NK-92 (cell line): ENCODE measurements around the gene LPIN3.

ENCODE experiments used
- DNase-seq: peaks from one replicate; lab custom pipeline; 2025; ENCODE audit not compliant: unreplicated experiment; lab: John Stamatoyannopoulos, UW

LPIN3 gene

GRCh38 chr20:41364967-41365765 is 24.5 kb downstream of the LPIN3 start:
- DNase-seq: no peak

DNA sequence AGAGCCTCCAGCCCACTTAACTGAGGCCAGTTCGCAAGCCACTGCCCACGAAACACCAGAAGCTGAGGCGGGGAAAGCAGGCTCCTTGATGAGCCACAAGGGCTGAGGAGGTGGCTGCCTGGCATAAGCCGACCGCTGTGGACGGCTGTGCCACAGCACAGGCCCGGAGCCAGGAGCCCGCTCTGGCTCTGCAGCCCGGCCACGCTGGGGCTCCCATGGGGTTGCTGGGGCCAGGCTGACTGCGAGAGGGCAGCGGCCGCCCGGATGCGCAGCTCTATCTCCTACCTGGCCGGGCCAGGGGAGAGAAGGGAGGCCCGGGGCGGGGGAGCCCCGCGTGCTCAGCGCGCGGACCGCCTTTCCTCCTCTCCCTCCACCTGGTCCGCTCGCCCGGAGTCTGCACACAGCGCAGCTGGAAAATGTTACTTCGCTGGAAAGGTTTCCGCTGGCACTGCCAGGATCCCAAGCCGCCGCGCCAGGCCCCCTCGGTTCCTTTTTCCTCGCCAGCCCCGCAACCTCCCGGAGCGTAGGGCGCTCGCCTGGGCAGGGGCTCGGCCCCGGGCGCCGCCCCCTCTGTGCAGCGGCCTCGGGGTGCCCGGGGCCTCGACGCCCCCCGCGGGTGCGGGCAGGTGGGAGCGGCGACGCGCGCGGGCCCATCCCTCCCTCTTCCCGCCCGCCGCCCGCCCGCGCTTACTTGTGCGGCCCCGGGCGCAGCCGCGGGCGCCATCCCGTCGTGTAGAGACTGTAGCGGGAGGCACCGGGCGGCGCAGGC is 25.3 kb downstream of the LPIN3 start:
- no peak for DNase-seq

DNA sequence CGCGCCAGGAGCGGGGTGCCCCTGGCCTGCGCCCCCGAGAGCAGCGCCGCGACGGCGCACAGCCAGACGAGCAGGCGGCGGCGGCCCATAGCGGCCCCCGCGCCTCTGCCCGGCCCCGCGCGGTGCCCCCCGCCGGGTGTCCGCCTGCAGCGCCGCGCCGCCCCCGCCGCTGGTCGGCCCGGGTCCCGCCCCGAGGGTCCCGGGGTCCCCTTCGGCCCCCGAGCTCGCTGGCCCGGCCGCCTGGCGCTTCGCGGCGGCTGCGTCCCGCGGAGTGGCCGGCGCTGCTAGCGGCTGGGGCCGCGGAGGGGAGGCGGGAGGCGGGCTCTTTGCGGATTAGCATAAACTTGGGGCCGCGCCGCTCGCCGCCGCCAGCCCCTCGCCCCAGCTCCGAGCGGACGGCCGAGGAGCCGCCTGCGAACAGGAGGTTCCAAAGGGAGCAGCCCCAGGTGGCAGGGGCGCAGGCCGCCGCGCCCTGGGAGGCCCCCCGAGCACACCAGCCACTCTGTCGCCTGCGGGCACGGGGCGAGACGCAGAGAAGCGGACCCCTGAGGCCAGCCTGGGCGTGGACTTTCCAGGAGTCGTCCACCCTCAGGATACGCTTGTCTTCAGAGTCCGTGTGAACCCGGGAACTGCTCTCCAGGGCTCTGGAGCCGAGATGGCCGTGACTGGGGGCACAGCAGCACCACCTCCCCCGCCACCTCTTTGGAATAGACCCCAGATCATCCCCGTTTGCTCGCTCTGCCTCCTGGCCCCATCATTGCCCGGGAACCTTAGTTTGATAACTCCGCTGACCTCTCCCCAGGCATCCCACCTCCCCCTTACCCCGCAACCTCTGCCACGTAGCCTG is 26.1 kb downstream of the LPIN3 start, which contains the start of gene EMILIN3:
Gene EMILIN3 (minus strand): TSS at position 273 of the 847 bp plus-strand sequence. CDS start 184 bp downstream, at position 89.
- DNase-seq: no peak

DNA sequence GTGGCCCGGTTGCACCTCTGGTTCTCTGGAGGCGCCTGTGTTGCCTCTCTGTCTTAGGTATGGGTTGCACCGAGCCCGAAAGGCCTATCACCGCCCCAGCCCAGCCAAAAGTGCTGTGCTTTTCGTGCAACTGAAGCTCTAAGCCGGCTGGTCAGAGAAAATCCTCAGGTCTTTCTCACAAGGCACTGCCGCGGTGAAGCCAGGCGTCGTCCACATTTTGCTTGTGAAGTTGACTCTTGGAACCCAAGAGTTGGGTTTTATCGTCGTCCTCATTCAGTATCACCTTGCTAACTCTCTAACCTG is 26.7 kb downstream of the LPIN3 start:
- DNase-seq: no peak

DNA sequence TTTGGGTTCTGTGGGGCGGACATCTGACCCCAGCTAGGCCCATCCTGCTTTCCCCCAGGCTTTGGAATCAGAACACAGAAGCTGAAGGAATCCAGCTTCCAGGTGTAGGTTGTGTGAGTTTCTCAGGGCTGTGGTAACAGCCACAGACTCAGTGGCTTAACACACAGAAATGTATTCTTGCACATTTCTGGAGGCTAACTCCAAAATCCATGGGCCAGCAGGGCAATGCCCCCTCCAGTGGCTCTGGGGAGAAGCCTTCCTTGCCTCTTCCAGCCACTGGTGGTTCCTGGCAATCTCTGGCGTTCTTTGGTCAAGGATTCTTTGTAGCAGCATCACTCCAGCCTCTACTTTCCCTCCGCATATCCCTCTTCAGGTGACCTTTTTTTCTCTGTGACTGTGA is 27.3 kb downstream of the LPIN3 start:
- DNase-seq: no peak

DNA sequence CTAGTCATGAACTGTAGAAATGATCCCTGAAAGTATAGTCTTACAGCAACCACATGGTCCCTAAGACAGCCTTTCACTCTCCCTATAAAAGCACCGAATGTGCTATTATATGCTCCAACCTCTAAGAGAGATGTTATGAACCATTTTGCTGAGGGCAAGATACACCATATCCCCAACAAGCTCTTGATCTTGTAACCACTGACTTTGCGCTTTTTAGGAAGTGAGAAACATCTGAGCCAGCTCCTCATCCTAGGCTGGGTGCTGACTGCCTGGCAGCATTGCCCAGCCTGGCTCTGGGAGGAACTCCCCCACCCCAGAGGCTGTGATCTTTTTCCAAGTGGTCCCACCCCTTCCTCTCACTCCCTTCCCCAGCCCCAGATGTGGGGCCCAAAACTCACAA is 29.1 kb downstream of the LPIN3 start:
- DNase-seq: no peak

DNA sequence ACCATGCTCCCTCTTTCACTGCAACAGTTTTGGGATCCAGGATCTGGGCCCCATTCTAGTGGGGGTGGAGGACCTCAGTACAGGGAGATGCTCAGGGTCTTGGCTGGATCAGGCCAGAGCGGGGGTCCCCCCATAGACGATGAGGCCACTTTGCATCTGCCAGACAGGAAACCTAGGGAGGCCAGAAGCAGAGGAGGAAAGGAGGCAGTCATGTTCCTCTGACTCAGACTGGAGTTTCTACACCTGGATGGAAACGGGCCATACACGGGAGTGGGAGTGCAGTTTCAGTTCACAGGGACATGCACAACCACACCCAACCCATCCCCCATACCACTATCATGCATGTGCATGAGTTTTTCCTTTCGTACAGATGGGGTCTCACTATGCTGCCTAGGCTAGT is 29.6 kb downstream of the LPIN3 start:
- no peak for DNase-seq

- DNase-seq: no peak
Observed at GRCh38 chr20:41371371-41371770, 30.8 kb downstream of the LPIN3 start.

GRCh38 chr20:41373251-41373783 is 32.7 kb downstream of the LPIN3 start:
- no peak for DNase-seq

DNA sequence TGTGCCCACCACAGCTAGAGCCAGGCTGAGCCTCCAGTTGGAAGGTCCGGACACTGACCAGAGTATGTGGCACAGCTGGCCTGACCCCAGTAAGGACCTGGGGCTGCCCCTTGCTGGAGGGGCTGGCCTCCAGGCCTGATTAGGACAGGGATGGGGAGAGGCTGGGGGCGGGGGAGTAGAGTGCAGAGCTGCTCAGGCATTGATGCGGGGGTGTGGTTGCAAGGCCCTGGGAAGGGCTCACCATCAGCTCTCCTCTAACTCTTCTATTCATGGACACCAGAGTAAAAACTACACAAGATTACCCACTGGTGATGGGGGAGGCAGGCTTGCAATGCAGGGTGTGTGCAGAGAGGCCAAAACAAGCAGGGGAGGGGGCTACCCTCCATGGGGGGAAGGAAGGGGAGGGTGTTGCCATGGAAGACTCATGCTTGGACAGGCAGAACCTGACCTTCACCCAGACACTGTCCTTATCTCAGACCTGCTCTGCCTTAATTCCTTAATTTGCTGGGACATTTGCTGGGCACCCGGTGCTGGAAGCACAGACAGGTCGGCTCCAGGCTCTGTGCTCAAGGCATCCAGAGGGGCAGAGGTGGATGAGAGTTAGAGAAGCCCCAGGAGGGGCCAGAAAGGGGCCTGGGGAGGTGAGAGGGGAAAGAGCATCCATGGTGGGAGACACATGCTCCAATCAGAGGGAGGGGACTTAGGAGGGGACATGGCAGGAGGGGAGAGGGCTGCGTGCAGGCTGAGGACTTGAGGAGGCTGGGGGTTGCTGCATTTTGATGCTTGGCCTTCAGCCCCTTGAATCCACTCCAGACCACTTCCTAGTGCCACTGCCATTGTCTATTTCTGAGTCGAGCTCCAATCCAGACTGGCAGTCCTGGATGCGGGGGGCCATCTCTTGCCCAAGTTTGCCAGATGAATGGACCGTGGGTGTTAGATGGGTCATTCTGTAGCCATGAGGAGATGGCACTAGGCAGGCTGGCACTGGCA is 33.6 kb downstream of the LPIN3 start:
- no peak for DNase-seq

GRCh38 chr20:41375846-41376245 is 35.2 kb downstream of the LPIN3 start:
- DNase-seq: no peak

DNA sequence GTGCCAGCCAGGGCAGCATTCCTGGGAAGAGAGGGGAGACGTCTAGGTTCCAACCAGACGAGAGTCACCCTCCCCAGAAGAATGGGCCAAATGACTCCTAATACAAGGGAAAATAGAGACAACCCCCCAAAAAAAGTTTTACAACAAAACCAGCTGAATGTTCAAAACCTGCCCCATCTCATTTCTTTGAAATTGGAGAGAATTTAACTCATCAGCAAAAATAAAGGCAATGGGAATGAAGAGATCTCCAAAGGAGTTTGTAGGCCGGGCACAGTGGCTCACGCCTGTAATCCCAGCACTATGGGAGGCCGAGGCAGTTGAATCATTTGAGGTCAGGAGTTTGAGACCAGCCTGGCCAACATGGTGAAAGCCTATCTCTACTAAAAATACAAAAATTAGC is 35.7 kb downstream of the LPIN3 start:
- DNase-seq: no peak

- DNase-seq: no peak
Observed at GRCh38 chr20:41377275-41377674, 36.7 kb downstream of the LPIN3 start.

DNA sequence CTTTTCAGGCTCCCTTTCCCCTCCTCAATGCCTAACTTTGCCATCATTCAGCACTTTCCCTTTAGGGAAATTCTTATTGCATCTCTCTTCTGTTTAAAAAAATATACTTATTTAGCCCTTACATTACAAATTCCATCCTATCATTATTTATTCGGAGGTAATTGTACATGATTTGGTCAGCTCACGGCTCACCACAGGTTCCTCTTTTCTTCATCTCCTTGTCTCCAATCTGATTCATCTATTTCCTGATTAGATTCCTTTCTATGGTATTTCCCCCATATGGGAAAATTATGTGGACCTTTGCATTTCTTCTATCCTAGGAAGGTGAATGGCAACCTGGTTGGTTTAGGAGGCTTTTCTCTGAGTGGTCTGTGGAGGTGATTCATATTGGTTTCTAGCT is 38.9 kb downstream of the LPIN3 start:
- DNase-seq: no peak

- no peak for DNase-seq
Observed at GRCh38 chr20:41380551-41381193, 40.1 kb downstream of the LPIN3 start.

DNA sequence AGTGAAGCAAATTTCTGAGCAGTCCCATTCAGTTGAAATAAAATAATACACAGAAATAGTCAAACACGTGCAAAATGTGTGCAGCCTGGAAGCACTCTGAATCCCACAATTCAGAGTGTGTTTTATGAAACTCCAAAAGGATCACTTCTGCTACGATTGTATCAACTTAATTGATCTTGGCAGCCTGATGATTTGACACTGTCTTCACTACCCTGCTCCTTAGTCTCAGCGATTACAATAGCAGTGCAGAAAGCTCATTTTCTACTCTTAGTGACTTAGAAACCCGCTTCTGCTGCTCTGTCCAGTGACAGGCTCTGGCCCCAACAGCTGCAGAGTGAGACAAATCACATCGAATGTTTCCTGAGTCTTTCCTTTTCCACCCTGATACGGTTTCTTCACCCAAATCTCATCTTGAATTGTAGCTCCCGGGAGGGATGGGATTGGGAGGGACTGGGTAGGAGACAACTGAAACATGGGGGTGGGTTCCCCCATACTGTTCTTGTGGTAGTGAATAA is 42.2 kb downstream of the LPIN3 start:
- no peak for DNase-seq

DNA sequence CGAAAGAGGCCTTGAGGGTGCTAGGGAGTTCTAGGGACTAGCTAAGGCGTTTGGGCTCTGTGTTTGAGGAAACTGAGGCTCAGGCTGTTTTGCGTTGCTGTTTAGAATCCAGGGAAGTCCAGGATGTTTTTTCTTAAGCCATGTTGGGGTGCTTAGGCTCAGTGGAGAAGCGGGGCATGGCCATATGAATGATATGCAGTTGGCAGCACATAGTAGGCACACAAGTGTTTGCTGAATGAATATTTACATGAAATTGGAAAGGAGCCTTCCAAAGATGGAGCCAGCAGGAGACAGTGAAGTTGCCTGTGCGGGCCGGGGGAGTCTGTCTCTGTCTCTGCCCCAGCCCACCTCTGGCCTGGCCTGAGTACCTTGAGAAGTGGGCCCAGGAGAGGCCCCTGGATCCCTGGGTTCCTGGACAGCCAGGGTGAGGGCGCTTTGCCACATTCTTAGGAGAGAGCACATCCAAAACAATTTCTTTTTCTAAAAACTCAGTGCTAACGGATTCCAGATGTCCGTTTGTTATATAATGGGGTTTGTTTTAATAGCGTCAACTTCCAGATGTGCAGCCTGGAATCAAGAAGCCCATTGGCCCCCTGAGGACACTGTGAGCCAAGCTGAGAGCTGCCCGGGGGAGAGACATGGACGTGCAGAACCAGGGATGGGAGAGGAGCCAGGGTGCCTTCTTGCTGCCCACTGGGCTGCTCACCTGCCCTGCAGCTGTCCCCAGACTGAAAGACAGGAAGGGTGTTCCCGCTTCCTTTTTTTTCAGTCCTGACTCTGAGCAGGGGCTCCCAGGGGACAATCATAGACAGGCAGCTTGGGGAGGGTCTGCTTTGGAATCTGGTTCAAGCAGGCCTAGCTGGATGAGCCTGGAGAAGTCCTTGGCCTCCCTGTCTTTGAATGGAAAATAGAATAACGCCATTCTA is 46.1 kb downstream of the LPIN3 start:
- no peak for DNase-seq

DNA sequence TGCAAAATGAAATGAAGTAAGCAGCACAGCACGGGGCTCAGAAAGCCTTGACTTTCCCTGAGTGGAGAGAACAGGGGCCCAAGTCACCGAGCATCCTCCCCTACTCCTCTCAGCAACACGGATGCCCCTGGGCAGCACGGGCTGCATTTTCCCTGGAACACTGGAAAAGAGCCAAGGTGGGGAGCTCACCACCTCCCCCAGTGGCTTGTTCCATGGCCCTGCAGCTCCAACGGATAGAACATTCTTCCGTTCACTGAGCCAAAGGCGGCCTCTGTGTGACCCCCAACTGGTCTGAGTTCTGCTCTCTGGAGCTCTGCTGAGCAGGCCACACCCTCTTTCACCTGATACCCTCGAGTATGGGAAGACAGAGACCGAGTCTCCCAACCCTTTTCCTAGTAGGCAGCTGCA is 46.8 kb downstream of the LPIN3 start:
- no peak for DNase-seq
